Measurements from ENCODE around the gene ATRNL1. TPM values are rescaled to one million over a fixed set of nuclear protein-coding genes. Genes with fewer than 3 reads are reported as not detected.

Gene ATRNL1
- total RNA-seq, 1 experiment from 2014 or later, result not detected

- Histone ChIP-seq H3K27me3 (ENCODE audit: low read length) (no peaks in the 10 kb centered on the region), H3K36me3 (ENCODE audit: low read depth, low read length) (no peaks in the 10 kb centered on the region), H3K27ac (ENCODE audit: low read length) (no peak overlapping the region), H3K4me3 (ENCODE audit: low read length) (no peak overlapping the region), H3K4me1 (ENCODE audit: insufficient read depth, low read length) (no peaks in the 10 kb centered on the region), H3K9me3 (ENCODE audit: low read length) (no peaks in the 10 kb centered on the region), H3K4me2 (ENCODE audit: low read length) (no peak overlapping the region), H3K9me2 (replicated peaks; ENCODE audit: low read length) (no peaks in the 10 kb centered on the region), H3F3A (ENCODE audit: low read length, unreplicated experiment) (no peaks in the 10 kb centered on the region), H2AFZ (ENCODE audit: low read length) (no peak overlapping the region), H3K79me2 (ENCODE audit: low read length) (no peaks in the 10 kb centered on the region), H3K9ac (ENCODE audit: low read length) (no peak overlapping the region), H4K20me1 (ENCODE audit: low read length) (no peaks in the 10 kb centered on the region)
- no TSS peak for BruUV-seq (replicated peaks)
- POLR2A ChIA-PET (ENCODE audit: unreplicated experiment), result no interaction called here
- no peak for ATAC-seq
- CTCF ChIA-PET, result no interaction called here
- intact Hi-C loops (cut with micrococcal nuclease), result no loop called here
- DNase-seq, result no peak
- TF ChIP-seq EZH2 (IDR thresholded peaks at IDR 0.05; ENCODE audit: low read length, unreplicated experiment) (no peak), CTCF (conservative IDR thresholded peaks at IDR 0.05; ENCODE audit: low read depth, low read length) (no peak), EZH2phosphoT487 (IDR thresholded peaks at IDR 0.05; ENCODE audit: borderline replicate concordance, low read length) (no peak)
These were observed 684.5 kb downstream of the ATRNL1 start for GRCh38 chr10:115777646-115778045.

GRCh38 chr10:115790220-115790619 lies 697.1 kb downstream of the ATRNL1 start:
- CTCF ChIA-PET, result no interaction called here

GRCh38 chr10:115795964-115796363 lies 702.8 kb downstream of the ATRNL1 start:
- no peak for ATAC-seq
- intact Hi-C loops (cut with micrococcal nuclease), result no loop called here
- Histone ChIP-seq H3K79me2 (ENCODE audit: low read length) (no peaks in the 10 kb centered on the region), H3K4me1 (ENCODE audit: insufficient read depth, low read length) (no peaks in the 10 kb centered on the region), H3K36me3 (ENCODE audit: low read depth, low read length) (no peaks in the 10 kb centered on the region), H3K9ac (ENCODE audit: low read length) (no peak overlapping the region), H3K27me3 (ENCODE audit: low read length) (no peaks in the 10 kb centered on the region), H4K20me1 (ENCODE audit: low read length) (no peaks in the 10 kb centered on the region), H3K27ac (ENCODE audit: low read length) (no peak overlapping the region), H3F3A (ENCODE audit: low read length, unreplicated experiment) (no peaks in the 10 kb centered on the region), H3K9me2 (replicated peaks; ENCODE audit: low read length) (no peaks in the 10 kb centered on the region), H3K4me2 (ENCODE audit: low read length) (no peak overlapping the region), H3K4me3 (ENCODE audit: low read length) (no peak overlapping the region), H3K9me3 (ENCODE audit: low read length) (no peaks in the 10 kb centered on the region), H2AFZ (ENCODE audit: low read length) (no peak overlapping the region)
- TF ChIP-seq CTCF (conservative IDR thresholded peaks at IDR 0.05; ENCODE audit: low read depth, low read length), result no peak
- TF ChIP-seq EZH2 (IDR thresholded peaks at IDR 0.05; ENCODE audit: low read length, unreplicated experiment), result no peak
- no peak for TF ChIP-seq EZH2phosphoT487 (IDR thresholded peaks at IDR 0.05; ENCODE audit: borderline replicate concordance, low read length)
- BruUV-seq (replicated peaks), result no TSS peak
- ChIA-PET POLR2A (ENCODE audit: unreplicated experiment) (no interaction called here), CTCF (no interaction called here)
- no peak for DNase-seq

More at GRCh38 chr10:115790220-115790619, 697.1 kb downstream of the ATRNL1 start:
- DNase-seq (no peak), ATAC-seq (no peak)
- Histone ChIP-seq H4K20me1 (ENCODE audit: low read length) (no peaks in the 10 kb centered on the region), H3K9me2 (replicated peaks; ENCODE audit: low read length) (no peaks in the 10 kb centered on the region), H2AFZ (ENCODE audit: low read length) (no peak overlapping the region), H3K4me2 (ENCODE audit: low read length) (no peak overlapping the region), H3K4me1 (ENCODE audit: insufficient read depth, low read length) (no peaks in the 10 kb centered on the region), H3K79me2 (ENCODE audit: low read length) (no peaks in the 10 kb centered on the region), H3K27ac (ENCODE audit: low read length) (no peak overlapping the region), H3K4me3 (ENCODE audit: low read length) (no peak overlapping the region), H3K9ac (ENCODE audit: low read length) (no peak overlapping the region), H3K9me3 (ENCODE audit: low read length) (no peaks in the 10 kb centered on the region), H3K36me3 (ENCODE audit: low read depth, low read length) (no peaks in the 10 kb centered on the region), H3F3A (ENCODE audit: low read length, unreplicated experiment) (no peaks in the 10 kb centered on the region), H3K27me3 (ENCODE audit: low read length) (no peaks in the 10 kb centered on the region)
- POLR2A ChIA-PET (ENCODE audit: unreplicated experiment), result no interaction called here
- no TSS peak for BruUV-seq (replicated peaks)
- intact Hi-C loops (cut with micrococcal nuclease), result no loop called here
- TF ChIP-seq CTCF (conservative IDR thresholded peaks at IDR 0.05; ENCODE audit: low read depth, low read length) (no peak), EZH2 (IDR thresholded peaks at IDR 0.05; ENCODE audit: low read length, unreplicated experiment) (no peak), EZH2phosphoT487 (IDR thresholded peaks at IDR 0.05; ENCODE audit: borderline replicate concordance, low read length) (no peak)
